Breast epithelium (tissue), 4 donors: ENCODE results near the gene TRPM3. TPM values are rescaled to one million over a fixed set of nuclear protein-coding genes. Genes with fewer than 3 reads are reported as not detected.

Experiments
- DNase-seq, 2 donors: peaks; one replicate each; pipeline ENCODE4 v3.0.0-alpha.2; 2019; ENCODE audit warnings: low spot score in 2 of 2
- H3K27ac ChIP-seq, 2 donors: fragments of 200-600 bp; sonication (generic) in 1 of 2; one replicate each; pipeline ENCODE4 v1.5.1; 2016 to 2019; ENCODE audit warnings: mild to moderate bottlenecking in 1 of 2
- H3K27me3 ChIP-seq, 2 donors: fragments of 200-600 bp; sonication (generic) in 1 of 2; one replicate each; pipeline versions ENCODE4 v1.5.1 to v1.6.0; 2017 to 2019; ENCODE audit warnings: control low read depth in 1 of 2, mild to moderate bottlenecking in 1 of 2
- H3K36me3 ChIP-seq: fragments of 200-600 bp; one replicate; pipeline ENCODE4 v1.5.1; 2019
- H3K4me1 ChIP-seq, 2 donors: fragments of 200-600 bp; sonication (generic); one replicate each; pipeline ENCODE4 v1.5.1; 2016 to 2019; ENCODE audit warnings: control low read depth in 1 of 2
- H3K4me3 ChIP-seq, 3 donors: fragments of 200-600 bp; sonication (generic); 1 replicate in 2 of 3; 2 replicates in 1 of 3; pipeline ENCODE4 v1.5.1; 2016 to 2019; ENCODE audit warnings: mild to moderate bottlenecking in 3 of 3, moderate library complexity in 2 of 3
- H3K9me3 ChIP-seq, 2 donors: fragments of 200-600 bp; sonication (generic) in 1 of 2; one replicate each; pipeline ENCODE4 v1.5.1; 2016 to 2019; ENCODE audit warnings: control low read depth in 1 of 2
- POLR2A ChIP-seq: fragments of 450-650 bp; IDR thresholded peaks from one replicate; pipeline ENCODE4 v1.6.1; 2016; ENCODE audit warnings: antibody characterized with exemption, mild to moderate bottlenecking, moderate library complexity
- POLR2AphosphoS5 ChIP-seq, 3 donors: sonication (generic); formaldehyde crosslinking; IDR thresholded peaks; one replicate each; pipeline ENCODE4 v1.6.1; 2017; ENCODE audit warnings: antibody characterized with exemption in 3 of 3
- intact Hi-C: fragments of 100-400 bp; cut with DNase I; formaldehyde crosslinking; loops from one replicate; pipeline ENCODE4 v1.15.1; 2023; ENCODE audit warnings: low total_unique reads
- total RNA-seq, 3 donors: library from RNA; depleted of rRNA; stranded (reverse); fragments of >200 nt; gene quantifications; one replicate each; pipeline ENCODE4 v1.1.0, GENCODE V29; 2016
- TF ChIP-seq, protein P1 (sequence below), 3 donors: fragments of 450-650 bp; IDR thresholded peaks; one replicate each; pipeline ENCODE4 v1.5.1; 2016 to 2017; ENCODE audit warnings: antibody characterized with exemption in 3 of 3, mild to moderate bottlenecking in 3 of 3, moderate library complexity in 3 of 3

The TRPM3 gene
- total RNA-seq, 3 donors from 2014 or later, result 0.33 to 0.88 (median 0.64) TPM

DNA sequence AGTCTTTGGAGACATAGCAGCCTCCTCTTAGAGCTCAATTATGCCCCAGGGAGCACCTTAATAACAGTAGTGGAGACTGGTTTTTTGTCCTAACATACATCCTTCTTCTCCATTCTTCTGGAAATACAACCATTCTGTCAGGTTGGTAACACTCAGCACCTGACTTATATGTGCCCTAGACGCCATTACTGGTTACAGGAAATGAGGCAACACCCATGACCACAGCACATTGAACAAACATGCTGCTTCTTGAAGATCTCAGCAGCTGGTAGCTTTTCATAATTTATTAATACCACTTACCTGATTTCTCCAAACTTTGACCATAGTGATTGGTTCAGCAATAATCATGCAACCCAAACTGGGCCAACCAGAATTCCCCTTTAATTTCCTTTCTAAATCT, 25.1 kb upstream of the TRPM3 start:
- no peak for DNase-seq
- H3K9me3 ChIP-seq, result no peaks in the 10 kb centered on the region
- intact Hi-C loops, result no loop called here
- H3K4me3 ChIP-seq, result no peak overlapping the region
- H3K36me3 ChIP-seq, result no peaks in the 10 kb centered on the region
- H3K27me3 ChIP-seq, result no peaks in the 10 kb centered on the region
- no peak overlapping the region for H3K27ac ChIP-seq
- TF ChIP-seq, protein P1, sequence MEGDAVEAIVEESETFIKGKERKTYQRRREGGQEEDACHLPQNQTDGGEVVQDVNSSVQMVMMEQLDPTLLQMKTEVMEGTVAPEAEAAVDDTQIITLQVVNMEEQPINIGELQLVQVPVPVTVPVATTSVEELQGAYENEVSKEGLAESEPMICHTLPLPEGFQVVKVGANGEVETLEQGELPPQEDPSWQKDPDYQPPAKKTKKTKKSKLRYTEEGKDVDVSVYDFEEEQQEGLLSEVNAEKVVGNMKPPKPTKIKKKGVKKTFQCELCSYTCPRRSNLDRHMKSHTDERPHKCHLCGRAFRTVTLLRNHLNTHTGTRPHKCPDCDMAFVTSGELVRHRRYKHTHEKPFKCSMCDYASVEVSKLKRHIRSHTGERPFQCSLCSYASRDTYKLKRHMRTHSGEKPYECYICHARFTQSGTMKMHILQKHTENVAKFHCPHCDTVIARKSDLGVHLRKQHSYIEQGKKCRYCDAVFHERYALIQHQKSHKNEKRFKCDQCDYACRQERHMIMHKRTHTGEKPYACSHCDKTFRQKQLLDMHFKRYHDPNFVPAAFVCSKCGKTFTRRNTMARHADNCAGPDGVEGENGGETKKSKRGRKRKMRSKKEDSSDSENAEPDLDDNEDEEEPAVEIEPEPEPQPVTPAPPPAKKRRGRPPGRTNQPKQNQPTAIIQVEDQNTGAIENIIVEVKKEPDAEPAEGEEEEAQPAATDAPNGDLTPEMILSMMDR (IDR thresholded peaks at IDR 0.05), result no peak
- TF ChIP-seq POLR2AphosphoS5 (IDR thresholded peaks at IDR 0.05) (no peak), POLR2A (no peak)
- no peaks in the 10 kb centered on the region for H3K4me1 ChIP-seq

DNA sequence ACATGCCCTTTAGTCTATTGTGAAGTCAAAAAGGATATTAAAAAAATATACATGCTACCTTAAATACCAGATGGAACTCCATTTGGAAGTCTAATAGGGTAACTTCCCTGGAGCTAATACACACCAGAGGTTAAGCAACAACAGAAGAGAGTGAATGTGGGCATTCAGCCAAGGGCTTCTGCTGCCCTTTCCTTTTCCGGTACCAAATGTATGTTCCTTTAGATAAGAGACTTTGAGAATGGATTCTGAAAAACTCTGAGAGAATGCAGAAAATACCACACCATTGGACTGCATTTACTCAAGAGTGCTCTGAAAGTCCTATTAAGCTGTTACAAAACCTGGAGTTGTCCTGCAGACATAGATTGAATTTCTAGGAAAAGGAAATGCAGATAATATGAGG, 23.8 kb upstream of the TRPM3 start:
- Histone ChIP-seq H3K9me3 (no peaks in the 10 kb centered on the region), H3K4me3 (no peak overlapping the region), H3K36me3 (no peaks in the 10 kb centered on the region), H3K4me1 (no peaks in the 10 kb centered on the region), H3K27me3 (no peaks in the 10 kb centered on the region), H3K27ac (no peak overlapping the region)
- TF ChIP-seq, protein P1 (IDR thresholded peaks at IDR 0.05), result no peak
- no peak for TF ChIP-seq POLR2AphosphoS5 (IDR thresholded peaks at IDR 0.05)
- no peak for TF ChIP-seq POLR2A
- intact Hi-C loops, result no loop called here
- no peak for DNase-seq

DNA sequence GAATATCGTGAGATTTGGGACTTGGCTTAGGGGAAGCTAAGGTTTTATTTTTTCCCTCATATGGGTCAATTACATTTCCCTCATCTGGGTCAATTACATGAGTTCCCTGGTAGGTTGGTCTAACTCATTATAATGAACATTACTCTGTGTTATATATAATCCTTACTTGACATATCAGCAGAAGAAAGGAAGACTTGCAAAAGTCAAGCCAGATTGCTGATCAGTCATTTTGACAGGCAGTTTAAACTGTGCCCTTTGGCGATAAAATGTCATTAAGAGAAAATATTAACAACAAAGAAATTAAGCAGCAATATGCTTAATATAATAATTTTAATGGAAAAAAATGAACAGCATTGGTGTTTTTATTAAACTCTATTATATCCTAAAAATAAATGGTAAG, 23.1 kb upstream of the TRPM3 start:
- TF ChIP-seq POLR2A (no peak), POLR2AphosphoS5 (IDR thresholded peaks at IDR 0.05) (no peak)
- TF ChIP-seq, protein P1 (IDR thresholded peaks at IDR 0.05), result no peak
- DNase-seq, result no peak
- intact Hi-C loops, result no loop called here
- no peak overlapping the region for H3K4me3 ChIP-seq
- H3K9me3 ChIP-seq, result no peaks in the 10 kb centered on the region
- no peaks in the 10 kb centered on the region for H3K27me3 ChIP-seq
- H3K27ac ChIP-seq, result no peak overlapping the region
- H3K36me3 ChIP-seq, result no peaks in the 10 kb centered on the region
- no peaks in the 10 kb centered on the region for H3K4me1 ChIP-seq

DNA sequence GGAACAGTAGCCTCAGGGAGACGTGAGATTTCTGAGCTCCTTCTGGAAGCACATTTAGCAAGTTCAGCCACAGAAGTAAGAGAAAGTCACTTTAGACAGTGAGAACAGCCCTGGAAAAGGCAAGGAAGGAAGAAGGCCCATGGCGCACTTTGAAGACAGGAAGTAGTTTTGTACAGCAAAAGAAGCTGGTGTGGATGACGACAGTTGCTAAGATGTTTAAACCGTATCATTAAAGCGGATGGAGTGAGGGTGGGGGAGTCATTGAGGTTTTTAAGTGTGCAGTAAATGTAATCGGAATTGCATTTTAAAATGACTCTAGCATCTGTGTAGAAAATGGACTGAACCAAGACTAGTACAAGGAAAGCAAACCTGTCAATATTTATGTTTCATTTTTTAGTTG, 15.3 kb upstream of the TRPM3 start:
- no peak overlapping the region for H3K4me3 ChIP-seq
- no peaks in the 10 kb centered on the region for H3K36me3 ChIP-seq
- H3K4me1 ChIP-seq, result no peaks in the 10 kb centered on the region
- no peaks in the 10 kb centered on the region for H3K27me3 ChIP-seq
- intact Hi-C loops, result no loop called here
- no peak overlapping the region for H3K27ac ChIP-seq
- no peak for DNase-seq
- no peaks in the 10 kb centered on the region for H3K9me3 ChIP-seq
- no peak for TF ChIP-seq POLR2AphosphoS5 (IDR thresholded peaks at IDR 0.05)
- TF ChIP-seq, protein P1 (IDR thresholded peaks at IDR 0.05), result no peak
- no peak for TF ChIP-seq POLR2A

DNA sequence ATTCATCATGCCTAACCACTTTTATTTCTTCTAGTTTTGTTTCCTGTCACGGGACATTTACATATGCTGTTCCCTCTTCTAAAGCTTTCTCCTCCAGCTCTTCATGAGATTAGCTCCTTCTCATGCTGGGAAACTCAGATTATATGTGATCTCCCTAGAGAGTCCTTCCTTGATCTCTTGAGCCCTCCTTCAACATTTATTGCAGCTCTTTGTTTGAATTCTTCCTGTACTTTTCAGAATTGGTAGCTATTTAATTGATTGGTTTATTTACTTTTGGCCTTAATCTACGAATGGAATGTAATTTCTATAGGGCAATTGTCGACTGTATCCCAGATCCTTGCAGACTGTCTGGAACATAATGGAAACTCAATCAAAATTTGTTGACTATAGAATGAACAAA, 9.7 kb upstream of the TRPM3 start:
- Histone ChIP-seq H3K4me3 (no peak overlapping the region), H3K27me3 (no peaks in the 10 kb centered on the region), H3K4me1 (no peaks in the 10 kb centered on the region), H3K9me3 (no peaks in the 10 kb centered on the region), H3K27ac (no peak overlapping the region), H3K36me3 (no peaks in the 10 kb centered on the region)
- DNase-seq, result no peak
- TF ChIP-seq, protein P1 (IDR thresholded peaks at IDR 0.05), result no peak
- TF ChIP-seq POLR2A (no peak), POLR2AphosphoS5 (IDR thresholded peaks at IDR 0.05) (no peak)
- intact Hi-C loops, result no loop called here
